Fibroblast of the aortic adventitia (primary cell): Measurements from ENCODE around the gene KHDC4. TPM values are rescaled to one million over a fixed set of nuclear protein-coding genes. Genes with fewer than 3 reads are reported as not detected.

Experiments
- DNase-seq: peaks from one replicate; pipeline ENCODE4 v3.0.0-alpha.2; 2010; ENCODE audit warnings: low read depth
- H3K4me3 ChIP-seq: 2 replicates; pipeline ENCODE4 v1.5.1; 2011; ENCODE audit warnings: low read depth, mild to moderate bottlenecking, control low read depth, low read length, moderate library complexity
- total RNA-seq: library from RNA; depleted of rRNA; stranded (reverse); fragments of >200 nt; gene quantifications from 2 replicates; pipeline ENCODE4 v1.2.3, GENCODE V29; 2012; ENCODE audit warnings: low replicate concordance
- TF ChIP-seq, protein P1 (sequence below): IDR thresholded peaks from 2 replicates; pipeline ENCODE4 v1.5.1; 2011; ENCODE audit warnings: mild to moderate bottlenecking, low read length, control low read depth, inconsistent platforms; ENCODE audit not compliant: insufficient read depth

The KHDC4 gene
- total RNA-seq, 1 donor = 31.0 TPM

DNA sequence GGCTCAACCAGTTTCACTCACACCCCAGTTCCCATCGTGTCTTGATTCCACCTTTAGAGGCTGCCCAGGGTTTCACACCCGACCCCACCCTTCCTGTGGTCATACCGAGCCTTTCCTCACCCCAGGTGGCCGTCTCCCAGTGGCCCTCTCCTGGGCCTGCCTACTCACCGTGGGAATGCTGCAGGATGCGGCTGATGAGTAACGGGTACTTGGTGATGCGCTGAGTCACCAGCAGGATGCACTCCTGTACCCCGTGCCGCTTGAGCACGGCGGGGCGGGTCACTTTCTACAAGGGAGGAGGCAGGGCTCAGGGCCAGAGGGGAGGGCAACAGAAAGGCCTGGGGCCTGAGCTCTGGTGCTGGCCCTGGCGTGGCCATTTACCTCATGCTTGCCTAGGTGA lies 27.7 kb upstream of the KHDC4 start:
- H3K4me3 ChIP-seq = no peak overlapping the region
- TF ChIP-seq, protein P1, sequence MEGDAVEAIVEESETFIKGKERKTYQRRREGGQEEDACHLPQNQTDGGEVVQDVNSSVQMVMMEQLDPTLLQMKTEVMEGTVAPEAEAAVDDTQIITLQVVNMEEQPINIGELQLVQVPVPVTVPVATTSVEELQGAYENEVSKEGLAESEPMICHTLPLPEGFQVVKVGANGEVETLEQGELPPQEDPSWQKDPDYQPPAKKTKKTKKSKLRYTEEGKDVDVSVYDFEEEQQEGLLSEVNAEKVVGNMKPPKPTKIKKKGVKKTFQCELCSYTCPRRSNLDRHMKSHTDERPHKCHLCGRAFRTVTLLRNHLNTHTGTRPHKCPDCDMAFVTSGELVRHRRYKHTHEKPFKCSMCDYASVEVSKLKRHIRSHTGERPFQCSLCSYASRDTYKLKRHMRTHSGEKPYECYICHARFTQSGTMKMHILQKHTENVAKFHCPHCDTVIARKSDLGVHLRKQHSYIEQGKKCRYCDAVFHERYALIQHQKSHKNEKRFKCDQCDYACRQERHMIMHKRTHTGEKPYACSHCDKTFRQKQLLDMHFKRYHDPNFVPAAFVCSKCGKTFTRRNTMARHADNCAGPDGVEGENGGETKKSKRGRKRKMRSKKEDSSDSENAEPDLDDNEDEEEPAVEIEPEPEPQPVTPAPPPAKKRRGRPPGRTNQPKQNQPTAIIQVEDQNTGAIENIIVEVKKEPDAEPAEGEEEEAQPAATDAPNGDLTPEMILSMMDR = peak; percentile 34
- DNase-seq = peak; percentile 88

DNA sequence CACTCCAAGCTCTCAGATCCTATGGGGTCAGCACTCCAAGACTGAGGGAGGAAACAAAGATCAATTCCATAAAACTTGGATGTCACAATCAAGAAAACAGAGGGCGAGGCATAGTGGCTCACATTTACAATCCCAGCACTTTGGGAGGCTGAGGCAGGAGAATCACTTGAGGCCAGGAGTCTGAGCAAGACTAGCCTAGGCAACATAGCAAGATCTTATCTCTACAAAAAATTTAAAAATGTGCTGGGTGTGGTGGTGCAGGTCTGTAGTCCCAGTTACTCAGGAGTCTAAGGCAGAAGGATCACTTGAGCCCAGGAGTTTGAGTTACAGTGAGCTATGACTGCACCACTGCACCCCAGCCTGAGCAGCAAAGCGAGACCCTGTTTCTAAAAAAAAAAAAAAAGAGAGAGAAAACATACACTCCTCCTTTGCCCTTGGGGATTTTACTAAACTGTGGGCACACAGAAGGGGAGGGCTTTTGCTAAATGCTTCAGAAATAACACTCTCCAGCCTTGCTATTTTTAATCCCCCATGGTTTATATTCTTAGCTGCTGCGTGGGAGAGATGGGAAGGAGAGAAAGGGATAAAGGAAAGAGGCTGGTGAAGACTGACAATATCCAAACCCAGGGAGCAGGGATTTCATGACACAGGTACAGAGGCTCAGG lies 26.0 kb upstream of the KHDC4 start:
- DNase-seq = no peak
- no peak overlapping the region for H3K4me3 ChIP-seq
- TF ChIP-seq, protein P1 = no peak

DNA sequence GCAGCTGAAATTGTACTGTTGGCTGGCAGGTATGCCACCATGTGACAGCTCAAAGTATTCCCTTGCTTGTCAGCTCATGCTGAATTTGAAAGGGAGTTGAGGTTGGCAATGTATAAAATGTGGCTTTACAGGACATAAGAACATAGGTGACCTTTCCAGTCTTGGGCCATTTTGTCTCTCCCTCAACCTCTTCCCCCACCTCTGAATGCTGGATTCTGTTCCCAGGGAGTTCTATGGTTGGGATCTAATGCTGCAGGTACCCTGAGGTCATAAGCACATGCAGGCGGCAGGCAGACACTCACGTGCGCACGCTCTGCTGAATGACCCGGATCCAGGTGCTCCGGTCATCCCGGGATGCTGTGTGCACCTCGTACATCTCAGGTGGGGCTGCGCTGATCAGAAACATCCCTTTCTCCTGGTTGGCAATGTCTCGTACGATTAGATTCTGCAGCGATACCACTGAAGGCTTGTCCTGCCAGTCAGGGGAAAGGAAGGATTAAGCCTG lies 23.2 kb upstream of the KHDC4 start:
- no peak overlapping the region for H3K4me3 ChIP-seq
- TF ChIP-seq, protein P1 = no peak
- DNase-seq = no peak

DNA sequence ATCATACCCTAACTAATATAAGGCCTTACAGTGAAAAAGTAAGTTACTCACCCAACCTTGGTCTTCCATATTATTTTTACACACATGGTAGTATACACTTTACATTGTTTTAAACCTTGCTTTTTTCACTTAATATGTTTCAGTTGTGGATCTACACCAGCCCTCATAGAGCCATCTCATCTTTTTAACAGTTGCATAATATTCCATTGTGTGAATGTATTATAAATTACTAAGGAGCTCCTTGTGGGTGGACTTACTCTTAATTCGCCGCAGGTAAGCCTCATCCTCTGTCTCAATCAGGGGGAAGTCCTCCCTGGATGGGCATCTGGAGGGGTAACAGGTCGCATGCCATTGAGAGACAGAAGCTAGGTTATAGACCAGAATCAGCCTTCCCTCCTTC lies 20.4 kb upstream of the KHDC4 start:
- DNase-seq = no peak
- TF ChIP-seq, protein P1 = no peak
- H3K4me3 ChIP-seq = no peak overlapping the region

DNA sequence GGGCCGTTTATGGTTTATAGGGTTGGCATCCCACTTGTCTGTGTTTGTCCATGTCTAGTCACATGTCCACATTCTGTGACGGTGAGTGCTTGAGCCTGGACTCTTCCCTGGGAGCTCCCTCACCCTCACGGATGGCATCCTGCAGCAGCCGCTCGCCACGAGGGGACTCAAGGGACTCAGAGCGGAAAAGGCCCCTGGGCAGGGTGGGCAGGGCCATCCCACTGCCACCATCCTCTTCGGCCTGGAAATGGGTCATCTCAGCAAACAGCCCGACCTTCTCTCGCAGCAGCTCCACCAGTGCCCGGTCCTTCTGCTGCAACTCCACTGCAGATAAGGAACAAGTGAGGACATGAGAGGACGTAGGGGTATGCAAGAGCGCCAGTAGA lies 18.3 kb upstream of the KHDC4 start:
- no peak overlapping the region for H3K4me3 ChIP-seq
- no peak for DNase-seq
- TF ChIP-seq, protein P1 = no peak

DNA sequence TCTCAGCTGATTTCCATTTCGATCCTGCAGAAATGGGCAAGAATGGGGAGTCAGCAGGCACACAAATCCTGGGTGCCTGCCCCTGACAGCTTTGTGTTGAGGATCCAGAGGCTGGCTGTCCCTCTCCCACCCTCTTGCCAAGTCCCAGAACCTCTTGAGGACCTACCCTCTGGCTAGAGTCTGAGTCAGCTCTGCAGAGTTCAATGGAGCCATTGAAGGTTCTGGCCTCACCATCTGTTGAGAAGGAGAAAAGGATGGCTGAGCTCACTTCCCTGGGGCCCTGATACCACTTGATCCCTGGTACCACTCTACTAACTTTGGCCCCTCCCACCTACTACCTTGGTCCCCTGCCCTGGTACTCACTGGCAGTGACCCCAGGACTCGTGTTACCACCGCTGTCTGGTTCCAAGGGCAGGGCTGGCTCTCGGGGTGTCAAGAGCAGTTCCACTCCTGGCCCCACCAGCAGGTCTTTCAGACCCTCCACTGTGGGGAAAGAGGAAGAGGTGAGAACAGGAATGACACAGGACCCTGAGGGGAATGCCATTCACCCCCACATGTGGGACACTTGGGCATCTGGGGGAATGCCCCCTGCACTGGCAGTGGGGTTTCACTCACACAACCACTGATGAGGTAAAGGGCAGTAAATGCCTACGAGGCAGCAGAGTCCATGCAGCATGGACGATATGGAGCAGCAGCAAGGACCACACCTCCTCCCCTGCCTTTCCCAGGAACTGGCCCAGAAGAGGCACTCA lies 17.7 kb upstream of the KHDC4 start:
- TF ChIP-seq, protein P1 = no peak
- no peak overlapping the region for H3K4me3 ChIP-seq
- DNase-seq = no peak
